Measurements from ENCODE around the gene SOX15.

SOX15 gene

GRCh38 chr17:7633093-7633492 lies 43.2 kb upstream of the SOX15 start:
- Histone ChIP-seq H4K20me1 (ENCODE audit: control insufficient read depth, insufficient read depth, low read depth, low read length) (no peaks in the 10 kb centered on the region), H3K36me3 (ENCODE audit: control insufficient read depth, low read length) (no peaks in the 10 kb centered on the region), H3F3A (ENCODE audit: control insufficient read depth, insufficient read depth) (no peaks in the 10 kb centered on the region), H3K4me2 (ENCODE audit: low read length) (no peak overlapping the region), H3K4me1 (ENCODE audit: control insufficient read depth, low read length) (no peaks in the 10 kb centered on the region), H3K27me3 (ENCODE audit: control insufficient read depth, low read length) (no peaks in the 10 kb centered on the region; the same call in 1 of the 2 replicates), H3K4me3 (ENCODE audit: low read length) (no peak overlapping the region), H3K27ac (ENCODE audit: low read depth, low read length) (no peak overlapping the region), H3K9me2 (replicated peaks; ENCODE audit: control insufficient read depth, low read length) (no peaks in the 10 kb centered on the region), H3K79me2 (ENCODE audit: control insufficient read depth, low read length) (no peaks in the 10 kb centered on the region), H3K9me3 (ENCODE audit: control insufficient read depth, insufficient read depth, low read length) (no peaks in the 10 kb centered on the region)
- TF ChIP-seq CTCF (IDR thresholded peaks at IDR 0.05; ENCODE audit: low read depth, low read length, poor library complexity, severe bottlenecking) (no peak), EZH2phosphoT487 (IDR thresholded peaks at IDR 0.05; ENCODE audit: borderline replicate concordance, low read length) (no peak)

- H3F3A ChIP-seq (ENCODE audit: control insufficient read depth, insufficient read depth), result no peaks in the 10 kb centered on the region
- H3K79me2 ChIP-seq (ENCODE audit: control insufficient read depth, low read length), result no peaks in the 10 kb centered on the region
- no peak overlapping the region for H3K4me2 ChIP-seq (ENCODE audit: low read length)
- no peaks in the 10 kb centered on the region; the same call in 1 of the 2 replicates for H3K27me3 ChIP-seq (ENCODE audit: control insufficient read depth, low read length)
- no peaks in the 10 kb centered on the region; the same call in 1 of the 2 replicates for H3K4me1 ChIP-seq (ENCODE audit: control insufficient read depth, low read length)
- H4K20me1 ChIP-seq (ENCODE audit: control insufficient read depth, insufficient read depth, low read depth, low read length), result no peaks in the 10 kb centered on the region
- no peaks in the 10 kb centered on the region for H3K36me3 ChIP-seq (ENCODE audit: control insufficient read depth, low read length)
- no peak overlapping the region for H3K27ac ChIP-seq (ENCODE audit: low read depth, low read length)
- no peaks in the 10 kb centered on the region for H3K9me2 ChIP-seq (replicated peaks; ENCODE audit: control insufficient read depth, low read length)
- no peaks in the 10 kb centered on the region for H3K9me3 ChIP-seq (ENCODE audit: control insufficient read depth, insufficient read depth, low read length)
- peak; percentile 65 for TF ChIP-seq CTCF (IDR thresholded peaks at IDR 0.05; ENCODE audit: low read depth, low read length, poor library complexity, severe bottlenecking)
- no peak for TF ChIP-seq EZH2phosphoT487 (IDR thresholded peaks at IDR 0.05; ENCODE audit: borderline replicate concordance, low read length)
- H3K4me3 ChIP-seq (ENCODE audit: low read length), result no peak overlapping the region
These were observed 42.6 kb upstream of the SOX15 start for GRCh38 chr17:7632492-7632894.

GRCh38 chr17:7631398-7632380 lies 41.8 kb upstream of the SOX15 start:
- no peaks in the 10 kb centered on the region for H3K79me2 ChIP-seq (ENCODE audit: control insufficient read depth, low read length)
- TF ChIP-seq CTCF (IDR thresholded peaks at IDR 0.05; ENCODE audit: low read depth, low read length, poor library complexity, severe bottlenecking), result no peak
- TF ChIP-seq EZH2phosphoT487 (IDR thresholded peaks at IDR 0.05; ENCODE audit: borderline replicate concordance, low read length), result no peak
- H3K4me3 ChIP-seq (ENCODE audit: low read length), result no peak overlapping the region
- H3K9me2 ChIP-seq (replicated peaks; ENCODE audit: control insufficient read depth, low read length), result no peaks in the 10 kb centered on the region
- no peaks in the 10 kb centered on the region for H3K36me3 ChIP-seq (ENCODE audit: control insufficient read depth, low read length)
- H3K4me2 ChIP-seq (ENCODE audit: low read length), result no peak overlapping the region
- H3K27ac ChIP-seq (ENCODE audit: low read depth, low read length), result no peak overlapping the region
- H3F3A ChIP-seq (ENCODE audit: control insufficient read depth, insufficient read depth), result no peaks in the 10 kb centered on the region
- H3K9me3 ChIP-seq (ENCODE audit: control insufficient read depth, insufficient read depth, low read length), result no peaks in the 10 kb centered on the region
- no peaks in the 10 kb centered on the region; the same call in 1 of the 2 replicates for H3K4me1 ChIP-seq (ENCODE audit: control insufficient read depth, low read length)
- H4K20me1 ChIP-seq (ENCODE audit: control insufficient read depth, insufficient read depth, low read depth, low read length), result no peaks in the 10 kb centered on the region
- no peaks in the 10 kb centered on the region; the same call in 1 of the 2 replicates for H3K27me3 ChIP-seq (ENCODE audit: control insufficient read depth, low read length)

Data from DOHH2 (cell line).